ENCODE measurements around the gene TNIK.
A peak's percentile ranks its signal among the peaks of the same experiment; 100 is the strongest.

TNIK gene

DNA sequence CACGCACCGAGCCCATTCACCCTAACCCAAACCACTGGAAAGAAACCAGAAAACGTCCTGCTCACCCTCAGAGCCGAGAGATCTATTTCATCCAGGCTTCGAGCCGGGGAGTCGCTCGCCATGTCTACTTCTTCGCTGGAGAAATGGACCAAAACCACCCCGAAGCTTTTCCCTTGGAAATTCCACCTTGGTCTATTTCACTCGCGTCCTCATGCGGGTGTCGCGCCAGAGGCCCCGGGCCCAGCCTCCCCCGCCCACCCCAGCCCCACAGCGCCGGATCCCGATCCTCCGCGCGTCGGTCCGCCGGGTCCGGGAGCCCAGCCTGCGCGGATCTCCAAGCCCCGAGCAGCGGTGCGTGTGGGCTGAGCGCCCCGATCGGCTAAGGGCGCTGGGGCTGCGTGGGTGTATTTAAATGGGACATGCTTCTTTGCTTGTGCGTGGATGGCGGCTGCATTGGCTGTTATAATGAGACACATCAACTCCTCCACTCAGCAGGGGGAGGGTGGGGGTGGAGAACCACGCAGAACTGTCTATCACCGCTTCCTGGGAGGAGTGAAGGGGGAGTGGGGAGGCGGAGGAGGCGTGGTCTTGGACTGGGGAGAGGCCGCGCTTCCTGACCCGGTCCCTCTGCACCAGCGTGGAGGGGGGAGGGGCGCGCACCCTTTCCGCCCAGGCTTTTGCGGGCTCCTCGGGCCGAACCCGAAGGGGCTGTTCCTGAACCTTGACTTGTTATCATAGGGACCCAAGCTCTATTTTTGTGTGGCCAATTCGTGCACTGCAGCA lies at the start of gene TNIK:
Gene TNIK (minus strand): TSS at position 464 of the 783 bp plus-strand sequence. CDS start 342 bp downstream, at position 122.
- DNase-seq = peak; percentile 97

DNA sequence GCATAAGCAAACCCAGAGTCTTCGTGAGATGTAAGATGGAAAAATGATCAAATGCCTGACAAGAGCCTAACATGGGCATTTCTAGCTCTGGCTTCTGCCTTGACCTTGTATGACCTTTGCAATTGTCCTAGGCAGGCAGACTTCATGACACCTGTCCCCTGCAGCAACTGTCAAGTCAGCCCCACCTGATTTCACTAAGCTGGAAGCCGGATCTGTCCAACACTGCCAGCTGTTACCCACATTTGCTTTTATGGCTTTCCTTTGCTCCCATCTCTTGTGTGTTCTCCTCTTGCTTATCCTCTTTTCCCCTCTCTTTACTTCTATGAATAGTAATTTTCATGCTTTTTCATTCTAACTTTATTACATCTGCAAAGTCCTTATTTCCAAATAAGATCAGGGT lies 48.5 kb upstream of the TNIK start:
- DNase-seq = no peak

- DNase-seq = no peak
Observed at GRCh38 chr3:171508206-171508605, 48.0 kb upstream of the TNIK start.

DNA sequence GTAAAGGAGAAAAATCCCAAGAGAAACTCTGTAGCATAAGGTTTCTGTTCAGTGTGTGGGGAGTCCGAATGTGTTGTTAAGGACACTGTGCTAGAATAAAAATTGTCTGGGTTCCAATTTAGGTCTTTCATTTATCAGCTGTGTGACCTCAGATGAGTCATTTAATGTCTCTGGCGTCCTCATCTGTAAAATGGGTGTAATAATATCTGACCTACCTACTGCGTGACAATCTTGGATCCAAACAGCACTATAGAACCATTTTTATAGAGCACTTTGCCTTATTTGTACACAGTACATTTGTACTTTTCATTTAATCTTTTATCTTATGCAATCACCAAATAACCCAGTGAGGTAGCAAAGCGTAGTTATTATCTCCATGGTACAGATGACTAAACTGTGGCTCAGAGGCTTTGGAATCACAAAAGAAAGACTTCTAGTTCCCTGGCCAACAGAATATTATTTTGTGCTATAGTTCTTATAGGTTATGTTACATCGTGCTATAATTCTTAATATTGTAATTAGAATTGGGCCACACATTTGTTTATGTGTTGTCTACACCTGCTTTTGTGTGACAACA lies 46.6 kb upstream of the TNIK start:
- no peak for DNase-seq

- no peak for DNase-seq
Observed at GRCh38 chr3:171505822-171506333, 45.7 kb upstream of the TNIK start.

DNA sequence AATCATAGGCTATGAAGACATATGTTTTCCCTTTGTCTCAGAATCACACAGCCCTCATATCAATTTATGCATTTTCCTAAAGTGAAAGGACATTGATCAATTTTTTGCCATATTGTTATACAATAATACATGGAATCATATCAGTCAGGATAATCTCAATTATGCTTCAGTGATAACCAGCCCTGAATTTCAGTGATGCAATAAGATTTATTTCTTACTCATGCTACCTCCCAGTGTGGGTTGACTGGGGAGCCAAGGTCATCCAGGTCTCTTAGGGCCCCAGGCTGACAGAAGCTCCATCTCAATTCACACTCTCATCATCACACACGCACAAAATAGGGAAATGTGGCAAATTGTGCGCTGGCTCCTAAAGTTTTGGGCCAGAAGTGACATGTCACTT lies 44.2 kb upstream of the TNIK start:
- no peak for DNase-seq

DNA sequence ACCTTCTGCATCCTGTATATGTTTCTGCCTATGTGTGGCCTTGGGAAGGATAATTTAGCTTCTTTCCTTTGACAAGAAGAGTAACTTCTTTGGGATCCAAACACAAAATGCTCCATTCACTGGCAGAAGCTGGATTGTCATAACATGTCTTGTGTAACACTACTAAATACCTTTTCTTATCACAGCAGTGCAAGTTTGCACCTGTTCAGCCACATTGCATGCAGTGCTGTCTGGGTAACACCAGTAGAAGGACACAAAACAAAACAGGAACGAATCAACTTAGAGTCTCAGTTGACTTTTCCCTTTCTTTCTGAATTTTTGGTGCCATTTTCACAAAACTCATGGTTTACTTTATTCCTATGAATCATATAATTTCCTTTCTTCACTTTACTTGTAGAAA lies 43.6 kb upstream of the TNIK start:
- DNase-seq = no peak

DNA sequence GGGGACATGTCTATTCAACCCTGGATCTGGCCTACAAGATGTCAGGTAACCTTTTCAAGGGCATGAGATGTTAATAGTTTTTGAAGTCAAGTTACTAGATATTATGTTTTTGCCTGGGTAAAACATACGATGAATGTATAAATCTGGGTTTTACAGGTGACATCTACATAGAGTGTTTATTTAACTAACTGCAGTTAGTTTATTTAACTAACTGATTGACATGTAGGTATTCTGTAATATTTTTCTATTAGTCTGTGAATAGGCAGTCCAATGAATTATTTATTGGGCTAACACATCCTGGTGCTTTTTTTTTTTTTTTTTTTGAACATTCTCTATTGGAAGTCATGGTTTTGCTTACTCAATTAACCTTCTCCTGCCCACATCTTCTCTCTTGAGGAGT lies 38.7 kb upstream of the TNIK start:
- DNase-seq = no peak

DNA sequence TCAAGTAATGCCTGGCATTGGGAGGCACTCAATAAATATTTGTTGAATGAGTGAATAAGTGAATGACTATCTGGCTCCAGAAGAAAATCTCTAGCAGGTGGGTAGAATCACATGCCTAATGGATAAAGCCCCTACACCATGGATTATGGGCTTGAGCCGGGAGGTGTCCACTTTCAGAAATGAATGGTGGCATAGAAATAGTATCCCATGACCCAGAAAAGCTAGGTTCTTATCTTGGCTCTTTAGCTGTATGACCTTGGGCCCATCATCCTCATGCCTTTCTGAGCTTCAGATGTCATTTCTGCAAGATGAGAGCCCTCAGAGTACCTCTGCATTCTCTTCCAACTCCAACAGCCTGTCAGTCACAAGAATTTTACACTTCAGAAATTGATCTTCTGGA lies 37.3 kb upstream of the TNIK start:
- DNase-seq = no peak

DNA sequence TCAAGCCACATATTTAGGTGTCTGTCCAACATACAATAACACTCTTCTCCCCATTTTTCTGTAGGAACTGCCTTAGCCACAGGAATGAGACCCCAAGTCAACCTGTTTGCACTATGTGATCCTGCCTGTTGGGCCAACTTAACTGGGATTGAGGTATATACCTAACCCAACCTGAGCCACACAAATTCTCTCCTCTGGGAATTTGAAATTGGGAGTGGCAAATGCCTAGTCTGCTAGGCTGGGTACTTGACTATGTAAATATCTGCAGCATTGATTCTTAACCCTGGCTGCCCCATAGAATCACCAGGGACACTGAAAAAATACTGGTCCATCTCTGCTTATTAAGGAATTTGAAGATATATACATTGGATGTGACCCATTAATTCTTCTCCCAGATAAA lies 35.2 kb upstream of the TNIK start:
- no peak for DNase-seq

DNA sequence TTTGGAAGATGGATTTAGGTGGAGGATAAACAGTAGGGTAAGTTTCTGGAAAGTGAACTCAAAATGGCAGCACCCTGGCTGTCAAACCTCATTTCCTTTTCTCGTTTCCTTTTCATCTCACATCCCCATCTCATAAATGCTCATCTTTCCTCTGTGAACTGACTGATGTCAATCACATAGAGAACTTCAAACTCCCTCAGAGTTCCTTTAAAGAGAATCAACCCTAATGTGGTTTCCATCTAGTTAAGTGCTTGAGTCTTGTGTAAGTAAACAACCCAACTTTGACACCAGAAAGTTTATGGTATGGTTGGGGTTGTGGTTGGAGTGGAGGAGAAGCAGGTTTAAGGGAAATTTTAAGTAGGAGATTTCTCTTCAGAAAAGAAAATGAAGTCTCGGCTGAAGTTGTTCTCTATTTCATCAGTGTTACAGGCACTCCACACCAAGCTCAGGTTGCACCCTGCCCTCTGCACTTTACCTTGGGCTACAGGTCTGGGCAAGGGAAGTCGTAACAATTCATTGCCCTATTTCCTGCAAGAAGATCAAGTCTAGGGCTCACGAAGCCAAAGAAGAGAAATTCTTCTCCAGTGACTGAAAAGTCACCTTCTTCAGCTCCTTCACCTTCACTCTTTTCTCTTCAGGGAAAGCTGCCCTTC lies 34.4 kb upstream of the TNIK start:
- DNase-seq = peak; percentile 35

DNA sequence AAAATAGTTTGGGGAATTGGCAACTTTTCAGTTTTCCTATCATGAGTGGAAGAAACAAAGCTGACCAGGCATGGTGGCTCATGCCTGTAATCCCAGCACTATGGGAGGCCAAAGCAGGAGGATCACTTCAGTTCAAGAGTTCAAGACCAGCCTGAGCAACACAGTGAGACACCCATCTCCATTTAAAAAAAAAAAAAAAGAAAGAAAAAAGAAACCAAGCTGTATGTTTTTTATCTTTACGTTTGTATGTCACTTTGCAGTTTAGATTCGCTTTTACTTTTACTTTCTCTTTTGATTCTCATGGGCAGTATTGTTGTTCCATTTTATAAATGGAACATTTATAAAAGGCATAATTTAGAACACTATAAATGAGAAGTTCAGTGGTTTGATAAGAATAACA lies 31.2 kb upstream of the TNIK start:
- DNase-seq = no peak

GRCh38 chr3:171490901-171491300 lies 30.7 kb upstream of the TNIK start:
- no peak for DNase-seq

- no peak for DNase-seq
Observed at GRCh38 chr3:171489348-171489747, 29.1 kb upstream of the TNIK start.

DNA sequence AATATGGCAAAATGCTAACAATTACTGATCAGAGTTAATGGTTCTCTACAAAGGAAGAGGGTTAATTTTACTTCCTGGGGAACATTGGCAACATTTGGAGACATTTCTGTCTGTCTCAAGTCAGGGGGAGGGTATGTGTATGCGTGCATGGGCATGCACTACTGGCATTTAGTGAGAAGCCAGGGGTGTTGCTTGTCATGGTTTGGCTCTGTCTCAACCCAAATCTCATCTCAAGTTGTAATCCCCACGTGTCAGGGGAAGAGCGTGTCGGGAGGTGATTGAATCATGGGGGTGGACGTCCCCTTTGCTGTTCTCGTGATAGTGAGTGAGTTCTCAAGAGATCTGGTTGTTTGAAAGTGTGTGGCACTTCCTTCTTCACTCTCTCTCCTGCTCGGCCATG lies 28.3 kb upstream of the TNIK start:
- no peak for DNase-seq

DNA sequence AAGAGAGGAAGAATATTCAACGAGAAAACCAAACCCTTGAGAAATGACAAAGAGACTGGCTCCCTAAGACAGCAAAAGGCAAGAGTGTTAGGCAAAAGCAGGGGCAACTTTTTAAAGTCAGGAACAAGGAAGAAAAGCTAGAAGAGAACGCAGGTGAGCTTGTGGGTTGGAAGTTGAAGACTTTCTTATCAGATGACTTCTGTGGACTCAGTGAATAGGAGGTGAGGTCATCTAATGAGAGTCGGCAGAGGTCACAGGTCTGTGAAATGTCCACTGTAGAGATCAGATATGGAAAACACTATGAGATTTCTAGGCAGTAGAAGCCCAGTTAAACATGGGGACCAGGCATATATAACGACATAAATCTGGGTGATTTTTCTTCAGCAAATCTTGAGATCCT lies 27.2 kb upstream of the TNIK start:
- DNase-seq = no peak

- DNase-seq = no peak
Observed at GRCh38 chr3:171485338-171485737, 25.1 kb upstream of the TNIK start.

DNA sequence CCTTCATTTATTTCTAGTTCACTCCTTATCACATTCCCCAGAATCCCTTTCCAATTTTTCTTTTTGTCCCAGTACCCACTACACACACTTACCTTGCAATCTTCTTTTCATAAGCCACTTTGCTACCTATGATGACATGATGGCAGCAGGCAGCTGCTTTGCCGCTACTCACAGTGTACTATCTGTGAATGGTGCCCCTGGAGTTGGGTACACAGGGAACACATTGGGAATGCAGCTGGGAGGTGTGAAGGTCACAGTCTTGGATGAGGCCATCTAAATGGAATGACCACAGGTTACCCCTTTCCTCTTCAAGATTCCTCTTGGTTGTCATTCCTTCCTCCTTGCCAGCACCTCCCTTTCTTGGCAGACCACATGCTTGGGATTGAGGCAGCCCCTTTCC lies 20.8 kb upstream of the TNIK start:
- no peak for DNase-seq

DNA sequence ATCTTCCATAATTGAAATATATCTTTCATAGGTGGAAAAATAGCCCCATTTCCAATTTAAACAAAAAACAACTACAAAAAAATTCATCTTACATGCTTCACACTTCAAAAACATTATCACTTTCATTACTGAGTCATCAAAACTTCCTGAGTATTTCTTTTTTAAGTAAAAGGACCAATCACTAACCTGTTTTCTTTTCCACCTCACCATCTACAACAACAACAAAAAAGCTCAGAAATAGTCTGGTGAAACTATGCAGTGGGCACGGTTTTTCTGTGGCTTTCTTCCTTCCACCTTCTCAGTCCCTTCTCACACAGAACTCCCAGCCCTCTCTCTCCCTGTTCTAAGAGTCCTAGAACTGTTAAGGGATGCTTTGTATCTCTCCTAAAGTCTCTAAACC lies 20.3 kb upstream of the TNIK start:
- DNase-seq = peak; percentile 26

DNA sequence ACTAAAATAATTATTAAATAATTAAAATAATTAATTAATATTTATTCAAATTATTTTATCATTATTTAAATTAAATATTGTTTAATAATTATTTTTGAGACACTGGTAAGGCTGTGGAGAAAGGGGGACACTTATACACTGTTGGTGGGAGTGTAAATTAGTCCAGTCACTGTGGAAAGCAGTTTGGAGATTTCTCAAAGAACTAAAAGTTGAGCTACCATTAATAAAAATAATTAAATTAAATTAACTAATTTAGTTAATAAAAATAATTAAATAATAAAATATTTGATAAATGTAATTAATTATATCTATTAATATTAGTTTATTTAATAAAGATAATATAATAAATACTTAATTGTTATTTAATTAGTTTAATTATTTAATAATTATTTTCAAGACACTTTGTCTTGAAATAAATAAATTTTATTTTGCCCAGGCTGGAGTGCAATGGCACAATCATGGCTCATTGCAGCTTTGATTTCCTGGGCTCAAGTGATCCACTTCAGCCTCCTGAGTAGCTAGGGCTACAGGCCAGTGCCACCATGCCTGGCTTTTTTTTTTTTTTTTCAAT lies 16.4 kb upstream of the TNIK start:
- no peak for DNase-seq

DNA sequence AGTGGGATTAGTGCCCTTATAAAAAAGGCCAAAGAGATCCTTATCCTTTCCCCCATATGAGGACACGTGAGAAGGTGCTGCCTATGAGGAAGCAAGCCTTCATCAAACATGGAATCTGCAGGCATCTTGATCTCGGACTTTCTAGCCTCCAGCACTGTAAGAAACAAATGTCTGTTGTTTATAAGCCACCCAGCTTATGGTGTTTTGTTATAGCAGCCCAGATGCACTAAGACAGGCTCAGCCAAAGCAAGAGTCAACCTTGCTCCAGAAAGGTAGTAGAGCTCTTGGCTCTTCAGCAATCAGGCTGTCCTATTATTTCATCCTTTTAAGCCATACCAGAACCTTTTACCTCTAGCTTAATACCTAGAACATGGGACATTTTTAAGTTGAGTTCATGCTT lies 12.3 kb upstream of the TNIK start:
- no peak for DNase-seq

DNA sequence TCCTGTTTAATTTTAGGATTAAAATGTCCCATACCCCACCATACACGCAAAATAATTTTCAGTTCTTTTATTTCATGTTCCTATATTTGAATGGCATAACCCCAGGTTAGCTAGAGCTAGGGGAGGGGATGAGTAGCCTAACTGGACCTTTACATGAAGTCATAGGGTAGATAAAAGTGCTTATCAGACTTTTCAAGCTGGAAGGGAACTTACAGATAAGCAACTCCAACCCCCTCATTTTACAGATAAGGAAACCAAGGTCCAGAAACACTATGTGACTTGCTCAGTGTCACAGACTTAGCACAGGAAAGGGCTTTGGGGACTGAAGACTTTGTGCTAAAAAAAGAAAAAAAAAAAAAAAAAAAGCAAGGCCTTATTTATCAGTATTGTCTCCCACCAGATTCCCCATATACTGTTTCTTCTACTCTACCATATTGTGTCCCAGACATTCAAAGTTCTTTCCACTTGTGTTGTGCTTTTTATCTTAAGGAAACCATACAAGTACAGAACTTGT lies 10.6 kb upstream of the TNIK start:
- DNase-seq = no peak

GRCh38 chr3:171469376-171469775 lies 9.2 kb upstream of the TNIK start:
- no peak for DNase-seq
